Bronchial epithelial cell (primary cell): ENCODE data around the gene TFCP2L1. TPM values are rescaled to one million over a fixed set of nuclear protein-coding genes. Genes with fewer than 3 reads are reported as not detected.

Experiments
- DNase-seq: peaks from one replicate; pipeline ENCODE4 v3.0.0-alpha.2; 2010; ENCODE audit warnings: low read depth
- FAIRE-seq: peaks from 2 replicates; lab custom pipeline; 2011; peaks lifted over from hg19 to GRCh38; lab: Jason Lieb, UNC
- H3K27me3 ChIP-seq: 2 replicates; pipeline ENCODE4 v1.5.1; 2011; ENCODE audit warnings: low read length; ENCODE audit not compliant: control insufficient read depth, insufficient read depth
- H3K36me3 ChIP-seq: 2 replicates; pipeline ENCODE4 v1.5.1; 2011; ENCODE audit warnings: low read length; ENCODE audit not compliant: control insufficient read depth, insufficient read depth
- H3K4me3 ChIP-seq: 2 replicates; pipeline ENCODE4 v1.5.1; 2011; ENCODE audit warnings: mild to moderate bottlenecking, low read depth, low read length, control low read depth
- CTCF ChIP-seq: IDR thresholded peaks from 2 replicates; pipeline ENCODE4 v1.5.1; 2011; ENCODE audit warnings: mild to moderate bottlenecking, moderate library complexity, low read length, control low read depth, inconsistent platforms; ENCODE audit not compliant: insufficient read depth, severe bottlenecking
- total RNA-seq: library from RNA; depleted of rRNA; stranded (reverse); fragments of >200 nt; gene quantifications from 2 replicates; pipeline ENCODE4 v1.2.1, GENCODE V29; 2014

The TFCP2L1 gene
- total RNA-seq, 1 donor from 2014 or later = 5.5 TPM

DNA sequence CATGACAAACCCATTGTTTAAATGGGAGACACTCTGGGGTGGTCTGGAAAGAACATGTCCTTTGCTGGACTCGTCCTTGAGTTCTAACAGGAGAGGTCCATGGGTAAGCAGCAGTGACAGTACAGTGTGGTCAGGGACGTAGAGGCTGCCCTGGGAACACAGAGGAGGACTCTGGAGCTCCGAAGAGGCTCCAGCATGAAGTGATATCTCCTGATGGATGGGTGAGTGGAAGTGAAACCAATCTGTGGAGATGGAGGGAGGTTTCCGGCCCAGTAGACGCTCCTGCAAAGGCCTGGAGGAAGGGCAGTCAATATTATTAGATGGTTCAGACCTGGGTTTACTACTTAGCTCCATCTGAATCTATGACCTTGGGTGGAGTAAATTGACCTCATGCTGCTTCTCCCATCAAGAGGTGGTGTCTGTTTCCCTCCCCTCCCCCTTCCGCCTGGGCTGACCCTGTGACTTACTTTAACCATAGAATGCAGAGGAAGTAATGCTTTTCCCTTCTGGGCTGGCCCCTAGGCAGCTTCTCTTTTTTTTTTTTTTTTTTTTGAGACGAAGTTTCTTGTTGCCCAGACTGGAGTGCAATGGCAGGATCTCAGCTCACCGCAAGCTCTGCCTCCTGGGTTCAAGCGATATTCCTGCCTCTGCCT, 2.3 kb upstream of the TFCP2L1 start:
- FAIRE-seq = no peak
- H3K27me3 ChIP-seq = no peaks in the 10 kb centered on the region
- no peak overlapping the region for H3K4me3 ChIP-seq
- no peaks in the 10 kb centered on the region for H3K36me3 ChIP-seq
- DNase-seq = no peak
- TF ChIP-seq CTCF = no peak

GRCh38 chr2:121286506-121286905, 1.5 kb upstream of the TFCP2L1 start:
- no peak overlapping the region for H3K4me3 ChIP-seq
- no peak for TF ChIP-seq CTCF
- H3K36me3 ChIP-seq = no peaks in the 10 kb centered on the region
- FAIRE-seq = peak; percentile 13
- no peak for DNase-seq
- H3K27me3 ChIP-seq = no peaks in the 10 kb centered on the region

- H3K4me3 ChIP-seq = no peak overlapping the region
- DNase-seq (no peak), FAIRE-seq (no peak)
- no peaks in the 10 kb centered on the region for H3K27me3 ChIP-seq
- H3K36me3 ChIP-seq = peaks cover 3% of the 10 kb centered on the region
- no peak for TF ChIP-seq CTCF
Observed at GRCh38 chr2:121285926-121286325, 924 bp upstream of the TFCP2L1 start.

DNA sequence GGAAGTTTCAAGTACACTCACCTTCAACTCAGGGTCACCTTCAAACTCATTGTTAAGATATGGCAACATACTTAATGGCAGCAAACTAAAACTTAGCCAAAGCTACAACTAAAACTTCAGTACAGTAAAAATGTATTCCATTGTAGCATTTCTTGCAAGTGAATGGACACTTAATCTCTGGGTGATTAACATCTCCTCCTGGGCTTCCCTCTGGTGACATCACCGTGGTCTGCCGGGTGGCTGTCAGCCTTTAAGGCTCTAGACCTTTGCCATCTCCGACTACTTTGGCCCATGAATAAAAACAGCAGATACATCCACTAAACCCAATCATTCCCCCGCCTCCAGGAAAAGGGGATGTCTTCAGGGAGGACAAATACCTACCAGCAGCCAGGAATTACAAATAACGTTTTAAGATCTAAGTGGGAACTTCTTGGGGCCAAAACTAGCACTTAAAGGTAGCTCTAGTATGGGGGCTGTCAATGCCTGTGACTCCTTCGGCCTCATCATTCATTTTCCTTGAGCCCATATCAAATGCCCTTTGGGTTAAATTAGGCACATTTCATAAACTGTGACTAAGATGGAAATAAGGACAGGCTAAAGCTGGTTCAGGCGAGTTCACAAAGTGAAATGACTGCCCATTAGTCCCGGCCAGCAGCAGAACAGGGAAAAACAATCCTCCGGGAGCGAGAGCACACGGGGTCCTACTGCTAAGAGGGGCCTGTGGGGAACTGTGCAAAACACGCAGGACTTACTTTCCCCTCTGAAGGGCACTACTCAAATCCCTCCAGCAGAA, 1.1 kb downstream of the TFCP2L1 start:
- H3K27me3 ChIP-seq = no peaks in the 10 kb centered on the region
- DNase-seq (peak; percentile 48), FAIRE-seq (peak; percentile 70)
- peaks cover 9% of the 10 kb centered on the region for H3K36me3 ChIP-seq
- H3K4me3 ChIP-seq = peak overlapping the region; percentile 62
- TF ChIP-seq CTCF = no peak

GRCh38 chr2:121282800-121283385, 2.1 kb downstream of the TFCP2L1 start:
- H3K4me3 ChIP-seq = peak overlapping the region; percentile 62
- H3K27me3 ChIP-seq = no peaks in the 10 kb centered on the region
- peaks cover 9% of the 10 kb centered on the region for H3K36me3 ChIP-seq
- no peak for DNase-seq
- TF ChIP-seq CTCF = no peak
- FAIRE-seq = no peak
